ENCODE measurements around the gene KYNU.
"Not testable (repeated sequence)": the region's sequence is repeated elsewhere in the genome, so short reads cannot be mapped to it uniquely, and the experiment has no call there.

The KYNU gene

DNA sequence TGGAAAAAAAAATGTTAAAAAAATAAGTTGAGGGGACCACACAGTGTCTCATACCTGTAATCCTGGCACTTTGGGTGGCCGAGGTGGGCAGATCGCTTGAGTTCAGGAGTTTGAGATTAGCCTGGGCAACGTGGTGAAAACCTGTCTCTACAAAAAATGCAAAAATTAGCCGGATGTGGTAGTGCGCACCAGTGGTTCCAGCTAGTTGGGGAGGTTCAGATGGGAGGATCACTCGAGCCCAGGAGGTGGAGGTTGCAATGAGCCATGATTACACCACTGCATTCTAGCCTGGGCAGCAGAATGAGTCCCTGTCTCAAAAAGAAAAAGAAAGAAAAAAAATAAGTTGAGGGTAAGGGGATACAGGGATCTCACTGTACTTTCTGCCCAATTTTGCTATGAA, 6.1 kb upstream of the KYNU start:
- no peak for DNase-seq (ENCODE audit: low read depth in 2 of 2)

DNA sequence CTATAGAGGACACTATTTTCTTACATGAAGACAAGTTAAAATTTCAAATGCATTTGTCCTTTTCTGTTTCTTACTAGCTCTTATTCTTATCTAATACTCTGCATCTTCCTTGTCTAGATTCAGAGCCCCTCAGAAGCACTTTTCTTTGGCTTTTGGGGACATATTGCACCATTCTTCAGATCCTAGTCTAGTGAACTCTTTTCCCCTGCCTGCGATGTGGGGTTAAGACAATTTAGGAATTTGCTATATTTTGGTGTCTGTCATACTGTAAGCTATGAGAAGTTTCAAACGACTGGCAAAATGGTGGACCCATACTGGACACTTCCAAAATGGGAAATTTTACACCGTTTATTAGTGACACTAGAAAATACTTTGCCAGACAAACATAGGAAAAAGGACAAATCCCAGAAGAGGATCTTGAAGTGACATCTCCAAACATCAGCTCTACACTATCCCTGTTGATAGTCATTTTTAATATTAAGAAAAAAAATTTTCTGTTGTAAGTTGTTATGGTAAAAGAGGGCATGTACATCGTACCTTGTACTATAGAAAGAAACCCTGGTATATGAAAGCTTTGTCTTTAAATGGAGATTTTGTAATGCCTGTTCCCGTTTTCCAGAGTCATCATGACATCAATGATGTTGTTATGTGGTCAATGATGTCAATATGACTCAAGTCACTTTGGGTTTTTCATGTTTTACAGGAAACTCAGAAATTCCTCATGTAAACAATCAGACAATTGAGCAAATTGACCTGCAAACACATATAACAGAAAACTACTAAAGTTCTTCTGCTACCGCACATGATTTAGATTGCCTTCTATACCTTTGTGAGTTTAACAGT, 4.4 kb upstream of the KYNU start:
- DNase-seq (ENCODE audit: low read depth in 2 of 2), result no peak

DNA sequence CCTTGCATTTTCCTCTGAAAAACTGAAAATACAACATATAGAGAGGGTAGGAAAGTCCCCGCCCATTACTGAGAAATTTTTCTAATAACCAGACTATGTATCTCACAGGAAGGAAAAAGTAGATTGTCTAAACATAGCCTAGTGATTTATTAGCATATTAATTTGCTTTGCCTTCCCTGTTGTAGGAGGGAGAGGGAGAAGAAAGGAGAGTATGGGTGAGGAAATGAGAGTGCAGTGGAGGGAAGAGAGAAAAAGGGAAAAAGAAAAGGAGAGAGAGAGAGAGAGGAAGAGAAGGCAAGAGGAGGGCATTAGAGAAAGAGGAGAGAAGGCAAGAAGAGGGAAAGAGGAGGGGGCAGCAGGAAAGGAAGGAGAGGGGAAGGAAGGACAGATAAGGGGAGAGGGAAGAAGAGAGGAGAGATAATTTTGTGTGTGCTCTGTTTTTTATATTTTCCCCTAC, 3.6 kb upstream of the KYNU start:
- DNase-seq (ENCODE audit: low read depth in 2 of 2), result no peak

DNA sequence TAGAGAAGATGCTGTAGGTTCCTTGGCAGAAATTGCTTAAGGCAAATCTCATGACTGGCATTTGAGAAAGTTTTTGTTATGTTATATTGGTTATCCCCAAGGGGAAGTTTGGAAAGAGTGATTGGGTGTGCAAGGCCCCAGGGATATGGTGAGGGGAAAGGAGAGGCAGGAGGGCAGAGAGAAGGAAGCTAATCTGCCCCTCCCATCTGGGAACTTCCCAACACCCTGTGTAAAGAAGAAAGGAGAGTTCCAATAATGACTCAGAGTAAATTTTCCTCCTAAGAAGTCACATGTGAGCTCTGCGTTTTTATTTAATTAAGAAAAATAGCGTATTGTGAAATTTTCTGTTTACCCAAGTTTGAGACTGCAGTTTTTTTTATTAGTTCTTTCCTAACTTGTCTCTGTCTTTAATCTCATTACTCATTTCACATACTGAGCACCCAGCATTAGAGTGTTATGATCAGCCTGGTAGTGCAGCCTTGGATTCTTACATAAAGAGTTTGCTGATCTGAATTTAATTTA, 3.1 kb upstream of the KYNU start:
- no peak for DNase-seq (ENCODE audit: low read depth in 2 of 2)

DNA sequence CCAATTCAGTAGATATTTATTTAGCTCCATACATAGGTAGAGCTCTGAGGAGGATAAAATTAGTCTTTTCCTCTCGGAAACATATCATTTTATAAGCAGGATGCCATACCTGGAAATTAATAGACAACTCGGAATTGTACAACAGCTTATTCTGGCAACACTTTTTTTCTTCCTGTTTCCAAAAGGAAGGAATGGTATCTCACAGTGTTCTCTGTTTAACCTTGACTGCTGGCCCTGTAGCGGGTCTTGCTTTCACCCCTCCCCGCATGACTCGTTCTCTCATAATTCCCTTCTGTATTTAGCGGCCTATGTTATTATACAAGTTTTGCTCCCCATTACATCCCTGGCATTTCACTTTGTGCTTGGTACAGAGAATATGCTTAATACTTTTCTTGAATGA, 2.5 kb upstream of the KYNU start:
- DNase-seq (ENCODE audit: low read depth in 2 of 2), result no peak

DNA sequence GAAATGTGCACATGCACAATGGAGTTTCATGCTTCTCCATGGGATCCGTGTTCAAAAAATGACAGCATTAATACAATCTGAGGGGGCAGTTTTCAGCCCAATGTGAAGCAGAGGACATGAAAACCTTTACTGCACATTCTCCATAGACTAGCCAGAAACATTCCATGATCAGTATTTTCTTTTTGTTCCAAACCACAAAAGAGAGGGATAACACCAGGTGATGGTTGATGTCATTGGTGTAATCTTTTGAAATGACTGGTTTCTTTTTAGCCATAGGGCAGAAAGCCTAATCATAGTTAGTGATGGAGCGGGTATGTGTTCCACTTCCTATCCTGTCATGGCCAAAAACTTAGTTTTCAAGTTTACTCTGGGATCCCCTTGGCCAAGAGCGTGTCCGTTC, 1.8 kb upstream of the KYNU start:
- DNase-seq (ENCODE audit: low read depth in 2 of 2), result no peak

DNA sequence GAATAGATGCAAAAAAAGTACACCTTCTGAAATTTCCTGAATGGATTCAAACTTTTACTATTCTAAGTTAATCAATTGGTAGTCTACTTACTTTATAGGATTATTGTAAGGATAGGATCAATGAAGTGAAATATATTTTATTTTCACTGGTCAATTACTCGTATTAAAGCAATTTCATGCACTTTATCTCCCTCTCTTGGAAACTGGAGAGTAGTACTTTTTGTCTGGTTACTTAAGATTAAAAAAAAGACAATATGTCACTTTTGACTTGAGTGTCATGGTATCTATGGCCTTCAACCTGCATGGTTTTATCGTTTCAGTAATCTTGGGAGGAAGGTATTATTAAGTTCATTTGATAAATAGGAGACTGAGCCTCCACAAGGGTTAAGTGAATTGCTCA, 1.0 kb upstream of the KYNU start:
- no peak for DNase-seq (ENCODE audit: low read depth in 2 of 2)

DNA sequence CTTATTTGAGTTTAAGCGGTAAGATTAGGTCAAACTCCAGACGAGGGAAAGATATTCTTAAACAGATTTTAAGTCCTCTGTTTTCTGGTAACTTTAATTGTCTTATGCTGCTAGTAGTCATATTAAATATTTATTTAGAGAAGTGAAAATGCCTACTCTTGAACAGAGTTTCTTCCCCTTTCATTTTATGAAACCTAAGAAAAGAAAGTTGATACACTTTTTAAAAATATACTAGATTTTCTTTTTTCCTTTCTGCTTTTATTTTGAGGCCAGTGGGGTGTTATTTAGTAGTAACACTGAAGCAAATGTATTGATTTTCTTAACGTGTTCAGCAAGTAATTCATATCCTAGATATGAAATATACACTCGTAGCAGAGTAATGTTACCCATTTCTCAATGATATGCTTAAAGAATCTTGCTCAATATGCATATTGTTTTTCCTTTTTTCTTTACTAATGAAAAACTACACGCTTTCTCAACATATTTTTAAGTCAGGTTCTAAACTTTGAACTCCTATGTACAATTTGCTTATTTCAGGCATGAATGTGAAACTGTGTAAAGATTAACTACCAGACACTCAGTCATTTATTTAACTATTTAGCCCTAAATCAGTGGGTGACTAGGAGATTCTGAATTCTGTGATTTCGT, 691 bp downstream of the KYNU start:
- no peak for DNase-seq (ENCODE audit: low read depth in 2 of 2)

DNA sequence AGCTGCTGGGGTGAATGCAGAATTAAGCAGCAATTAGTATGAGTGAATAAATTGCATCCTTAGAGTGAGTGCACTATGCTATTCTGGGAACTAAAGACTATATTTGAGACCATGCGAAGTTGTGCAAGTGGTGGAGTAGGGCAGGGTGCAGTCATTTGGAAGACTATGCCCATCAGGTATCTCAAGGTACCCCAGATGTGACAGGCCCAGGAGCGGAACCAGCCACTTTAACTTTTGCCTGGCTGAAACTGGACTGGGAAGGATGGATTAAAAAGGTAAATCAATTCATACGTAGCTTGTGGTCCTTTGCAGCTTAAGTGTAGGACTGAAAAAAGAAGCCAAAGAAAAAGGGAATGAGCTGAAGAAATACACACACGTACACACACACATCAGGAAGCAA, 1.7 kb downstream of the KYNU start:
- no peak for DNase-seq (ENCODE audit: low read depth in 2 of 2)

DNA sequence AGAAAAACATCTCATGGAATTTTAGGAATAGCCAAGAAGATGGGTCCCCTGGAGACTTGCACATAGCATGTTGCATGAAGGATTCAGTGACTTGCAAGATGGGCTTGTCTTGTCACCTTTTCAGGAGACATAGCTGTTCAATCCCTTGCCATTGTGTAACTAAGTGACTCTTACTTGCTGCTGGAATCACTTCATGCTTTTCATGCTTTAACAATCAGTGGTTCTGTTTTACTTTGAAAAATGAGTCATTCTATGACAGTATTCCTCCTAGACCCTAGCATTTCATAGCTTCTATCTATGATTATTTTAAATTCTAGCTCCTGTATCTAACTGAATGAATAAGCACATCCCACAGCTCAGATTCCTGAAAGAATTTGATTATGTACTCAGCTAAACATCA, 2.8 kb downstream of the KYNU start:
- no peak for DNase-seq (ENCODE audit: low read depth in 2 of 2)

DNA sequence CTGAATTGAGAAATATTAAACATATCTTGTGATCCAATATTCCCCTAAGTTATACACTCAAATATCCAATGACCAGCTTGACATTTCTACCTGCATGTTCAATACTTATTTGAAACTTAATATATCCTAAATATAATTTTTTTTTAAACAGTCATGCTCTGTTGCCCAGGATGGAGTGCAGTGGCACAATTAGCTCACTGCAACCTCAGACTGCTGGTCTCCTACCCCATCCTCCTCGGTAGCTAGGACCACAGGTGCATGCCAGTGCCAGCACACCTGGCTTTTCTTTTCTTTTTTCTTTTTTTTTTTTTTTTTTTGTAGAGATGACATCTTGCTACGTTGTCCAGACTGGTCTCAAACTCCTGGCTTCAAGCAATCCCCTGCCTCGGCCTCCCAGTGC, 4.2 kb downstream of the KYNU start:
- no peak for DNase-seq (ENCODE audit: low read depth in 2 of 2)

DNA sequence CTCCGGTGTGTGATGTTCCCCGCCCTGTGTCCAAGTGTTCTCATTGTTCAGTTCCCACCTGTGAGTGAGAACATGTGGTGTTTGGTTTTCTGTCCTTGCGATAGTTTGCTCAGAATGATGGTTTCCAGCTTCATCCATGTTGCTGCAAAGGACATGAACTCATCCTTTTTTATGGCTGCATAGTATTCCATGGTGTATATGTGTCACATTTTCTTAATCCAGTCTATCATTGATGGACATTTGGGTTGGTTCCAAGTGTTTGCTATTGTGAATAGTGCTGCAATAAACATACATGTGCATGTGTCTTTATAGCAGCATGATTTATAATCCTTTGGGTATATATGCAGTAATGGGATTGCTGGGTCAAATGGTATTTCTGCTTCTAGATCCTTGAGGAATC, 5.0 kb downstream of the KYNU start:
- DNase-seq (ENCODE audit: low read depth in 2 of 2), result not testable (repeated sequence)

DNA sequence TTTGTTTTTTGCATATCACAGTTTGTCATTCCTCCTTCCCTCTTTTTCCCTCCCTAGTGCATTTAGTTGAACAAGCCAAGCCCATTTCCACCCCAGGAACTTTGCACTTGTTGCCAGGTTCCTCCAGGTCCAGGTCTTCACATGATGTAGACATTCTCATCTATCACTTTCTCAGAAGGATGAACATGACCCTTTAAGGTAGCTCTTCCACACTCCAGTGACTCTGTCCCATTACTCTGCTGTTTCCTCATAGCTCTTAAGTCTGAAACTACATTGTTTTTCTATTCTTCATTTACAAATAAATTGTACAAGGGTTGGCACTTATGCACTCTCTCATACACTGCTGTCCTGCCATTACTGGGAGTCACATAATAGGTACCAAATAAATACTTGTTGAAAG, 6.1 kb downstream of the KYNU start:
- DNase-seq (ENCODE audit: low read depth in 2 of 2), result no peak

DNA sequence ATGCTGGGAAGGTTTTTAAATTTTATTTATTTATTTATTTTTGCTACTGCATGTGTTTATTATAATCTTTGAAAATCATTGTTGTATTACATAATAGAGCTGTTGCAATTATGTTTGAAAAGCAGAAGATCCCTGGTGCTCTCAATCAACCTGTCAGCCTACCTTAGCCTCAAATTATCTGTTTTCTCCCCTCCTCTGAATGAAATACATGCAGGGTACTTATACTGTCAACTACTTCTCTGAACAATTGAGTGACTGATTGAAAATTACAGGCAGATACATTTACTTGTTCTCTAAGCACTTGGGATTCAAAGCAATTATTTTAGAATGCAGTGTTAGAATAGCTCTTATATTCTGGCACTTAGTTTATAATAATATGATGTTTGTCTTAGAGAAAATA, 8.1 kb downstream of the KYNU start:
- no peak for DNase-seq (ENCODE audit: low read depth in 2 of 2)

DNA sequence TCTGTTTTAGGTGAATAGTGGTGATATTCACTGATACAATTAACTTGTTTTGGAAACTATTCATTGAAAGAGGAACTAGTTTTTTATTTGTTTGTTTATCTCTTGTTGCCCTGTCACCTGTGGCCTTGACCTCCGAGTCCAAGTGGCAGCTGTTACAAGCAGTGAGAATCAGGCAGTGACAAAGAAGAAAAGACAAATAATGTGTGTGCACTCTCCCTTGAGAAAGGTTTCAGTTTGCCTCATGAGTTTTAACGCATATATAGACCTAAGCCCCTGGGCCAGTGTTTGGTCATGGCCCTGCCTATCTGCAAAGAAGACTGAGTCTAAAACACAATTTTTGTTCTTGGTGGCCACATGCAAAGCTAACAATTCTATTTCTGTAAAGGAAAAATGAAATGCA, 15.3 kb downstream of the KYNU start:
- DNase-seq (ENCODE audit: low read depth in 2 of 2), result no peak

DNA sequence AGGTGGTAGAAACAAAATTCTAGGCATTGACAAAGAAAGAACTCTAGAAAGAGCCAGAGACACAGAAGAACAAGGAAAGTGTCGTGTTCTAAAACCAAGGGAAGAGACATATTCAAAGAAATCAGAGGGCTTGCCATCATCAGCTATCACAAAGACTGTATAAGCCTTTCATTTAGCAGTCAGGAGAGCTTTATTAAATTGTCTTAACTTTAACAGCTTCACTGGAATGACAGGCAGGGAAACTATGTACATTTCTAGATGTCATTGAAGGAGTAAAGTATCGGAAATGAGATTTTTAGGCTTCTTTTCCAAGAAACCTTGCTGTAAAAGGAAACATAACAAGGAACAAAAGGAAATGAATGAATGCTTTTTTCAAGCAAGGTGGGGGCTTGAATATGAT, 15.8 kb downstream of the KYNU start:
- DNase-seq (ENCODE audit: low read depth in 2 of 2), result no peak

DNA sequence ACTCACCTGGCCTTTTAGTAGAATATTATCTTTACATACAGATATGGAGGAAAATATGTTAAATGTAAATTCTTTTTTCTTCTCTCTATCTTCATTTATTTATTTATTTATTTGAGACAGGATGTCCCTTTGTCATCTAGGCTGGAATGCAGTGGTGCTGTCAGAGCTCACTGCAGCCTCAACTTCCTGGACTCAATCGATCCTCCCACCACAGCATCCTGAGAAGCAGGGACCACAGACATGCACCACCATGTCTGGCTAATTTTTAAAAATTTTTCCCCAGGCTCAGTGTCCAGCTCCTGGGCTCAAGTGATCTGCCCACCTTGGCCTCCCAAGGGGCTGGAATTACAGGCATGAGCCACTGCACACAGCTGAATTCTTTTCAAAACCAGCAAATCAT, 20.3 kb downstream of the KYNU start:
- DNase-seq (ENCODE audit: low read depth in 2 of 2), result no peak

DNA sequence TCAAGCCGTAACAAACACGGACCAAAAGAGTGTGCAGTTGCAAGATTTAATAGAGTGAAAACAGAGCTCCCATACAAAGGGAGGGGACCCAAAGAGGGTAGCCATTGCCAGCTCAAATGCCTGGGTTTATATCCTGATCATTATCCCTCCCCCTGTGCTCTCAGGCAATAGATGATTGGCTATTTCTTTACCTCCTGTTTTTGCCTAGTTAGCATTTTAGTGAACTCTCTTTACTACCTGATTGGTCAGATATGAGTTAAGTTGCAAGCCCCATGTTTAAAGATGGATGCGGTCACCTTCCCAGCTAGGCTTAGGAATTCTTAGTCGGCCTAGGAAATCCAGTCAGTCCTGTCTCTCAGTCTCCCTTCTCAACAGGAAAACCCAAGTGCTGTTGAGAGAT, 22.9 kb downstream of the KYNU start:
- not testable (repeated sequence) for DNase-seq (ENCODE audit: low read depth in 2 of 2)

DNA sequence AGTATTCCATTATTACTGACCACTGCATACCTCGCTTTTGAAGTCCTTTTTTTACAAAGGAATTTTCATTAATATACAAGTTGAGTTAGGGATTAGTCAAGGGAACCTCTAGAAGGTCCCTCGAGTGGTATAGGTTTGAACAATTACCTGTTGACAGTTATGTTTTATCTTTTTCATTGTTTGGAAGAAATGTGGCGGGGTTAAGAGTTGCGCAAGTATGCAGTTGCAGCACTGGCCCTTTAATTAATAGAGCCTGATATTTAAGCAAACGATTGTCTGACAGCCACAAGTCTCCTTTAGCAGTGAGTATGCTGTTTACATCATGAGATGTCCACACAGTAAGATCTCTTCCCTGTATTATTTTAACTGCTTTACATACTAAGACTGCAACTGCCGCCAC, 24.3 kb downstream of the KYNU start:
- no peak for DNase-seq (ENCODE audit: low read depth in 2 of 2)

DNA sequence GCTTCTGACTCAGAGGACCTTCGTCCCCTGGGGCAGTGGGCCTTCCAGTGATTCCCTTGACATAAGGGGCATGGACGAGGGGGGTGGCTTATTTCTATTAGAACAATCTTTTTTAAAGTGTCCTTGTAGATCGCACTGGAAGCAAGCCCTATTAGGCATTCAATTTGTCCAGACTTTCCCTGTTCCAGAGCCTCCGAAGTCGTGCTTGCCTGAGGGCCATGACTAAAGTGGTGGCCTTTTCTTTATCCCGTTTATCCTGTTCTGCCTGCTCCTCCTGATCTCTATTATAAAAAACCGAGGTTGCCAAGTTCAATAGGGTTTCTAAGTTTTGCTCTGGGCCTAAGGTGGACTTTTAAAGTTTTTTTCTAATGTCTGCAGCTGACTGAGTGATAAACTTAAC, 26.3 kb downstream of the KYNU start:
- DNase-seq (ENCODE audit: low read depth in 2 of 2), result not testable (repeated sequence)

DNA sequence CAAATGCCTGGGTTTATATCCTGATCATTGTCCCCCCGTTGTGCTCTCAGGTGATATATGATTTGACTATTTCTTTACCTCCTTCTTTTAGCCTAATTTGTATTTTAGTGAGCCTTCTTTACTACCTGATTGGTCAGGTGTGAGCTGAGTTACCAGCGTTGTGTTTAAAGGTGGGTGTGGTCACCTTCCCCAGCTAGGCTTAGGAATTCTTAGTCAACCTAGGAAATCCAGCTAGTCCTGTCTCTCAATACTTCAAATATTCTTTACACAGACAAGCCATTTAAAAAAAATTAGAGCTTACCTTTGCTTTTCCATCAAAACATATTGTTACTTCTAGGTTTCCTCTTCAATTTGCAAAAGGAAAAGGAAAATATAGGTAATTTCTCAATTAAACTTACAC, 30.2 kb downstream of the KYNU start:
- DNase-seq (ENCODE audit: low read depth in 2 of 2), result no peak

DNA sequence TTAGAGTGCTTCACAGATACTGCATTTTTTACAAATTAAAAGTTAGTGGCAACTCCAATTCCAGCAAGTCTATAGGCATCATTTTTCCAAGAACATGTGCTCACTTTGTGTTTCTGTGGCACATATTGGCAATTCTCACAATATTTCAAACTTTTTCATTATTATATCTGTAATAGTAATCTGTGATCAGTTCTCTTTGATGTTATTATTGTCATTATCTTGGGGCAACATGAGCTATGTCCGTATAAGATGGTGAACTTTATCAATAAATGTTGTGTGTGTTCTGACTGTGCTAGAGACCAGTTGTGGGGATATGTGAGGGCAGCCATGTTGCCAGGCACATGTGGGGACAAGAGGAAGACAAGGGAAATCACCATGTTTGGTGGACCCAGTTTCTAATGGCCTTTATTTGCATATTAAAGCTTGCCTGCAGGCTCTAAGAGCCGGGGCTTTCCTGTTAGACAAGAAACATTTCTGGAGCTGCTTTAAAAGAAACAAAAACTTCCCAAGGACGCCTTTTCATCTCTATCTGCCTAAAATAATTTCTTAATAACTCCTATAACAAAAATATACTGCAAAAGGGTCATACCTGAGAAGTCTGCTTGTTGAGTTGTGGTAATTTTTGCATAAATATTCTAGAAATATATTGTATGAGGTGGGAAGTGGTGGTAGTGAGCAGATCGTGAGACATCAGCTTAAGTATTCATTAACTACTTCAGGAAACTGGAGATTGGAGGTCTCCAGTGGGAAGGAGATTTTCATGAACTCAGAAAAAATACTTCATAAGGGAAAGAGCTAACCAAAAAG, 37.2 kb downstream of the KYNU start:
- DNase-seq (ENCODE audit: low read depth in 2 of 2), result no peak
